ENCODE measurements around the gene GRK5. TPM values are rescaled to one million over a fixed set of nuclear protein-coding genes. Genes with fewer than 3 reads are reported as not detected.

Gene GRK5
- total RNA-seq, 5 donors from 2014 or later (not counting 1 experiment from before 2014, with no cell fraction given): 21.7 to 36.8 (median 30.6) TPM

DNA sequence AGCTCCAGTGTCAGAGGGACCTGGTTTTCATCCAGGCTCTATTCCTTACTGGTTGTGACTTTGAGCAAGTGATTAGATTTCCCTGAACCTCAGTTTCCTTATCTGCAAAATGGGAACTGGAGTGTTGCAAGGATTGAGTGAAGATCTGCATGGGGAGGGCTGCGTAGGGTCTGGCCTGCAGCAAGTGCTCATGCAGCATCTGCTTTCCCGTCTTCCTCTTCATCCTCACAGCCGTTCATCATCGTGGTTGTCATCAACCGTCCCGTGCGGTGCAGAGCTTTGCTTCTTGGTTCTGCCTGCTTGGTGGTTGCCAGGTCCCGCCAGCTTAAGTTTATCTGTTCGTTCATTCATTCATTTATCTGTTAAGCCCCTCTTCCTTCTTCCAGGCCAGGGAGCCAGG is 135.0 kb downstream of the GRK5 start:
- Mint-ChIP-seq H3K27me3 (no peaks in the 10 kb centered on the region), H3K9me3 (no peaks in the 10 kb centered on the region), H3K4me1 (peaks cover 32 to 53% (median 46%) of the 10 kb centered on the region in 3 donors), H3K4me3 (no peak overlapping the region), H3K27ac (no peak overlapping the region), H3K36me3 (peaks cover 32% of the 10 kb centered on the region)
- Histone ChIP-seq H3K27me3 (replicated peaks in 1 of 2; ENCODE audit: control insufficient read depth in 2 of 2, extremely low read depth in 1 of 2, insufficient read depth in 2 of 2, low read length in 1 of 2) (no peaks in the 10 kb centered on the region), H3K4me3 (ENCODE audit: control insufficient read depth in 1 of 2, extremely low read depth in 1 of 2, low read length in 1 of 2) (no peak overlapping the region), H3K36me3 (ENCODE audit: control insufficient read depth in 2 of 2, extremely low read depth in 1 of 2, insufficient read depth in 1 of 2, low read length in 1 of 2) (no peaks in the 10 kb centered on the region), H3K4me1 (ENCODE audit: control insufficient read depth in 1 of 2, extremely low read depth in 1 of 2, insufficient read depth in 2 of 2, low read length in 2 of 2) (peaks cover 0 to 8% of the 10 kb centered on the region in 2 experiments), H3K27ac (ENCODE audit: low read length) (no peak overlapping the region), H3K9me3 (no peaks in the 10 kb centered on the region)
- ATAC-seq (replicated peaks in 1 of 4) (no peak), DNase-seq (no peak)
- WGBS (ENCODE audit: insufficient coverage): 89% methylated on average over 7 of the region's 9 CpGs
- ChIA-PET POLR2A (no interaction called here), CTCF (no interaction called here)

DNA sequence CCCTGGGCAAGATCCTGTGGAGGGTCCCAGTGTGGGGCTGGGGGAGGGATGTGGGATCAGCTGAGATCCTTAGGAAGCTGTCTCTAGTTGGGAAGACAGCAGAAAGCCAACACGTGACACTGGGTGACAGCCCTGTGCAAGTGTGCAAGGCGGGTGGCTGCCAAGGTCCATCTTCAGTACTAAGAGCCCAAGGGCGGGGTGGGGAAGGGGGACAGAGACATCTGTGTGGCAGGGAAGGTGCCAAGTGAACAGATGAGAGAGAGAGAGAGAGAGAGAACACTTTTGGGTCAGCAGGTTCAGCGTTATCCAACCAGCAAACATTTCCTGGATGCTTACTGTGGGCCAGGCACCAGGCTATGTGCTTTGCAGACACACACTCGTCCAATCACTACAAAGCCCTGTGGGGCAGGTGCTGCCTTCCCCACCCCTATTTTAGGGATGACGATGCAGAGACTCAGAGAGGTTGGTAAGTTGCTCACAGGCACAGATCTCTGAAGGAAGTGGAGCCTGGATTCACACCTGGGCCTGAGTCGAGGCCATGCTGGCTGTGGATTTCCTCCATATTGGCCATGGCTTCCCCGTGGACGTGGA is 135.7 kb downstream of the GRK5 start:
- POLR2A ChIA-PET: no interaction called here
- CTCF ChIA-PET: no interaction called here
- Mint-ChIP-seq H3K27me3 (no peaks in the 10 kb centered on the region), H3K36me3 (peaks cover 33% of the 10 kb centered on the region), H3K27ac (no peak overlapping the region), H3K4me1 (peaks cover 29 to 47% (median 44%) of the 10 kb centered on the region in 3 donors), H3K4me3 (no peak overlapping the region), H3K9me3 (no peaks in the 10 kb centered on the region)
- Histone ChIP-seq H3K4me1 (ENCODE audit: control insufficient read depth in 1 of 2, extremely low read depth in 1 of 2, insufficient read depth in 2 of 2, low read length in 2 of 2) (peaks cover 0 to 8% of the 10 kb centered on the region in 2 experiments), H3K36me3 (ENCODE audit: control insufficient read depth in 2 of 2, extremely low read depth in 1 of 2, insufficient read depth in 1 of 2, low read length in 1 of 2) (no peaks in the 10 kb centered on the region), H3K27me3 (replicated peaks in 1 of 2; ENCODE audit: control insufficient read depth in 2 of 2, extremely low read depth in 1 of 2, insufficient read depth in 2 of 2, low read length in 1 of 2) (no peaks in the 10 kb centered on the region), H3K9me3 (no peaks in the 10 kb centered on the region), H3K4me3 (ENCODE audit: control insufficient read depth in 1 of 2, extremely low read depth in 1 of 2, low read length in 1 of 2) (no peak overlapping the region), H3K27ac (ENCODE audit: low read length) (no peak overlapping the region)
- no peak for ATAC-seq (replicated peaks in 1 of 4)
- DNase-seq: no peak
- 95% methylated on average over 7 of the region's 9 CpGs for WGBS (ENCODE audit: insufficient coverage)

DNA sequence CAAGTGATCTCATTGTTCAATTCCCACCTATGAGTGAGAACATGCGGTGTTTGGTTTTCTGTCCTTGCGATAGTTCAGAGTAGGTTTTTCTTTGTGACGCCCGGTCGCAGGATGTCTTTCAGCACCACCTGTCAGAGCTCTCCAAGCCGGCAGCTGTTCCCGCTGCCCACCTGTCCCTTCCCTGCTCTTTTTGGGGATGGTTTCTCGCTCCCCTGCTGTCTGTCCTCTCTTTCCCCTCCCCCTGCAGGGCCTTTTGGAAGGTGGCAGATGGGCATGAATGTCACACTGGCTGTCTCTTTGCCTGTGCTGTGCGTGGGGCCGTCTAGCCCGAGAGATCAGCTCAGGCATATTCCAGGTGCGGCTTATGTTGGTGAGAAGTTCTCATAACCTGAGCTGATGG is 137.0 kb downstream of the GRK5 start:
- no CpG with 5 or more reads among the region's 12 CpGs for WGBS (ENCODE audit: insufficient coverage)
- H3K36me3 ChIP-seq (ENCODE audit: control insufficient read depth in 2 of 2, extremely low read depth in 1 of 2, insufficient read depth in 1 of 2, low read length in 1 of 2): peaks cover 0 to 3% of the 10 kb centered on the region in 2 donors
- no peak overlapping the region for H3K4me3 ChIP-seq (ENCODE audit: control insufficient read depth in 1 of 2, extremely low read depth in 1 of 2, low read length in 1 of 2)
- DNase-seq (no peak), ATAC-seq (replicated peaks in 1 of 4) (no peak)
- H3K27me3 Mint-ChIP-seq: no peaks in the 10 kb centered on the region
- peaks cover 0 to 3% (median 0%) of the 10 kb centered on the region in 3 donors for H3K9me3 Mint-ChIP-seq
- H3K4me1 Mint-ChIP-seq: peaks cover 27 to 42% (median 42%) of the 10 kb centered on the region in 3 donors
- H3K27ac ChIP-seq (ENCODE audit: low read length): no peak overlapping the region
- H3K4me3 Mint-ChIP-seq: no peak overlapping the region
- peaks cover 0 to 8% of the 10 kb centered on the region in 2 experiments for H3K4me1 ChIP-seq (ENCODE audit: control insufficient read depth in 1 of 2, extremely low read depth in 1 of 2, insufficient read depth in 2 of 2, low read length in 2 of 2)
- H3K27ac Mint-ChIP-seq: no peak overlapping the region
- H3K27me3 ChIP-seq (replicated peaks in 1 of 2; ENCODE audit: control insufficient read depth in 2 of 2, extremely low read depth in 1 of 2, insufficient read depth in 2 of 2, low read length in 1 of 2): no peaks in the 10 kb centered on the region
- POLR2A ChIA-PET: no interaction called here
- peaks cover 38% of the 10 kb centered on the region for H3K36me3 Mint-ChIP-seq
- no peaks in the 10 kb centered on the region for H3K9me3 ChIP-seq
- CTCF ChIA-PET: interaction anchor here in 1 of 2 donors (0.6 kb wide), 1 partner anchor 1916 kb away, joined by 3 read pairs; no protein-coding TSS in a partner anchor

DNA sequence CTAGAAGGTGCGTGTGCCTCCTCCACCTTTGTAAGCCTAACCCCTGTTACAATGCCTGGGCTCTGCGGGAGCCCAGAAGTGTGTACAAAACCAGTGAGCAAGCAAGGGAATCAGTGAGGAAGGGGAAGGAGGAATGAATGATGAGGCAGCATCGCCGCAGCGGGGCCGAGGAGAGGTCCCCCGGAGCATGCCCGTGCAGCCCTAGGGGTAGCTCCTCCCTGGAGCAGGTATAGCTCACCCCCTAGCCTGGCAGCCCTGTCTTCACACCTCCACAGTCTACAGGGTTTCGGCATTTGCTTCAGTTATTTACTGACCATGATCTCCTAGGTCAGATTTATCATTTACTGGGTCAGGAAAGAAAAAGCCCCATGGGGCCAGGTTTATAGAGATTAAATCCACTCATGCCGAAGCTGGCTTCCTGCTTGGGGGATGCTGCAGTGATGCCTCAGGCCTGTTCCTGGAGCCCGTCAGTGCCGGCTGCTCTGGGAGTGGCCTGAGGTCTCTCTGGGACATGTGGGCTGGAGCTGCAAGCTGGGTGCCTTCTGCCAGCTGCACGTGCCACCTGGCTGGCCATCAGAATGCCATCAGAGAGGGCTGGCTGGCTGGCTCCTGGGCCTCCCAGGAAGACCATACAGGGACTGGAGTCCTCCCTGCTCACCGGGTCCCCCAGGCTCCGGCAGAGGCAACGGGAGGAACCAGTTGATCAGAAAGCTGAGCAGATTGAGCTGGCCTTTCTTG is 138.9 kb downstream of the GRK5 start:
- ChIA-PET CTCF (no interaction called here), POLR2A (no interaction called here)
- Histone ChIP-seq H3K36me3 (ENCODE audit: control insufficient read depth in 2 of 2, extremely low read depth in 1 of 2, insufficient read depth in 1 of 2, low read length in 1 of 2) (peaks cover 7 to 9% of the 10 kb centered on the region in 2 donors), H3K27me3 (replicated peaks in 1 of 2; ENCODE audit: control insufficient read depth in 2 of 2, extremely low read depth in 1 of 2, insufficient read depth in 2 of 2, low read length in 1 of 2) (no peaks in the 10 kb centered on the region), H3K27ac (ENCODE audit: low read length) (no peak overlapping the region), H3K9me3 (no peaks in the 10 kb centered on the region), H3K4me1 (ENCODE audit: control insufficient read depth in 1 of 2, extremely low read depth in 1 of 2, insufficient read depth in 2 of 2, low read length in 2 of 2) (peaks cover 0 to 8% of the 10 kb centered on the region in 2 experiments), H3K4me3 (ENCODE audit: control insufficient read depth in 1 of 2, extremely low read depth in 1 of 2, low read length in 1 of 2) (no peak overlapping the region)
- Mint-ChIP-seq H3K4me3 (no peak overlapping the region), H3K4me1 (peaks cover 20 to 35% (median 33%) of the 10 kb centered on the region in 3 donors), H3K36me3 (peaks cover 55% of the 10 kb centered on the region), H3K27me3 (no peaks in the 10 kb centered on the region), H3K9me3 (peaks cover 0 to 3% (median under 1%) of the 10 kb centered on the region in 3 donors), H3K27ac (no peak overlapping the region)
- WGBS (ENCODE audit: insufficient coverage): 90% methylated on average over 12 of the region's 16 CpGs
- DNase-seq: no peak
- ATAC-seq (replicated peaks in 1 of 4): no peak

DNA sequence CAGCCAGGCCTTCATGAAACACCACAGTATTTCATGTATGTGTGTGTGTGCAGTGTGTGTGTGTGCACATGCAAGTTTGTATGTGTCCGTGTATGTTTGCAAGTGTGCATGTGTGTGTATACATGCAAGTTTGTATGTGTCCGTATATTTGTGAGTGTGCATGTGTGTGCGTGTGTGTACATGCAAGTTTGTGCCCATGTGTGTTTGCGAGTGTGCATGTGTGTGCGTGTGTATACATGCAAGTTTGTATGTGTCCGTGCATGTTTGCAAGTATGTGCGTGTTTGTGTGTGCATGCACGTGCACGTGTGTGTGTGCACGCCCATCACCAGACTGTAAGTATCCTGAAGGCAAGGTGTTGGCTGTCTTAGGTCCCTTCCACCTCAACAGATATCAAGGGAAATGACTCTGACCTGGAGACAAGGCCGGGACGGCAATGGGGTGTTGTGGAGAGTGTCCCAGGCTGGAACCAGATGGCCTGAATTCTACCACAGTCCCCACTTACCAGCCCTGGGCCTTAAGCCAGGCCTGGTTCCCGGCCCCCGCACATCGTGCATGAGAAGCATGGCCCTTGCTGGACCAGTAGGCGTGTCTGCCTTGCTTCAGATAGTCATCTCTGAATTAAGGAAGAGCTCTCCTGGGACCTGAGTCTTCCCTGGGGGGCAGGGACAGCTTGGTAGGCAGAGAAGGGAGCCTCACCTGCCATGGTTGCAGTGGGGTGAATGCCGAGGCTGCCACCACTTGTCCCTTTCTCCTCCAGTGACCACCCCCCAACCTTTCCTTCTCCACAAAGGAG is 140.0 kb downstream of the GRK5 start:
- peaks cover 61% of the 10 kb centered on the region for H3K36me3 Mint-ChIP-seq
- no peak overlapping the region for H3K27ac Mint-ChIP-seq
- Histone ChIP-seq H3K9me3 (no peaks in the 10 kb centered on the region), H3K27me3 (replicated peaks in 1 of 2; ENCODE audit: control insufficient read depth in 2 of 2, extremely low read depth in 1 of 2, insufficient read depth in 2 of 2, low read length in 1 of 2) (no peaks in the 10 kb centered on the region), H3K36me3 (ENCODE audit: control insufficient read depth in 2 of 2, extremely low read depth in 1 of 2, insufficient read depth in 1 of 2, low read length in 1 of 2) (peaks cover 7 to 11% of the 10 kb centered on the region in 2 donors), H3K27ac (ENCODE audit: low read length) (no peak overlapping the region), H3K4me3 (ENCODE audit: control insufficient read depth in 1 of 2, extremely low read depth in 1 of 2, low read length in 1 of 2) (no peak overlapping the region), H3K4me1 (ENCODE audit: control insufficient read depth in 1 of 2, extremely low read depth in 1 of 2, insufficient read depth in 2 of 2, low read length in 2 of 2) (peaks cover 0 to 8% of the 10 kb centered on the region in 2 experiments)
- peaks cover 3 to 10% (median 4%) of the 10 kb centered on the region in 3 donors for H3K9me3 Mint-ChIP-seq
- ChIA-PET POLR2A (no interaction called here), CTCF (no interaction called here)
- peaks cover 13 to 31% (median 26%) of the 10 kb centered on the region in 3 donors for H3K4me1 Mint-ChIP-seq
- H3K27me3 Mint-ChIP-seq: no peaks in the 10 kb centered on the region
- ATAC-seq (replicated peaks in 1 of 4) (no peak), DNase-seq (no peak)
- H3K4me3 Mint-ChIP-seq: no peak overlapping the region
- 87% methylated on average over 11 of the region's 17 CpGs for WGBS (ENCODE audit: insufficient coverage)

DNA sequence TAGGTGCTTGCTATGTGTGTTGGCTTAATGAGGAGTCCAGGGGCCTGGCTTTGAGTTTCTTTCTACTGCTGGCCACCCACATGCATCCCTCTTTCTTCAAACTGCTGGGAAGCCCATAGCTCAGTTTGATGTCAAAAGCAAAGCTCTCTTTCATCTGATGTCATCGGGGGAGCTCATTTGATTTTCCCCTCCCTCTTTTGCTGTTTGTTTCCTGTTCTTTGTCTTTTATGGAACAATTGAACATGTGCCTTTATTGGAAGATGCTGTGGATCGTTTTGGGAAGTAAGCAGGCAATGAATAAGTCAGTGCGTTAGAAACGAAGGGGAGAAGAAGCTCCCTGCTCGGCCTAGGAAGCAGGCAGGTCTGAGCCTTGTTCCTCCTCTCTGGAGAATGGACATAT is 140.7 kb downstream of the GRK5 start:
- H3K27me3 ChIP-seq (replicated peaks in 1 of 2; ENCODE audit: control insufficient read depth in 2 of 2, extremely low read depth in 1 of 2, insufficient read depth in 2 of 2, low read length in 1 of 2): no peaks in the 10 kb centered on the region
- peaks cover 7 to 15% of the 10 kb centered on the region in 2 donors for H3K36me3 ChIP-seq (ENCODE audit: control insufficient read depth in 2 of 2, extremely low read depth in 1 of 2, insufficient read depth in 1 of 2, low read length in 1 of 2)
- no peak overlapping the region for H3K4me3 ChIP-seq (ENCODE audit: control insufficient read depth in 1 of 2, extremely low read depth in 1 of 2, low read length in 1 of 2)
- Mint-ChIP-seq H3K9me3 (peaks cover 3 to 10% (median 4%) of the 10 kb centered on the region in 3 donors), H3K27me3 (no peaks in the 10 kb centered on the region), H3K4me1 (peaks cover 13 to 29% (median 19%) of the 10 kb centered on the region in 3 donors), H3K36me3 (peaks cover 69% of the 10 kb centered on the region), H3K27ac (no peak overlapping the region), H3K4me3 (no peak overlapping the region)
- no peak for DNase-seq
- CTCF ChIA-PET: no interaction called here
- POLR2A ChIA-PET: no interaction called here
- ATAC-seq (replicated peaks in 1 of 4): no peak
- no peaks in the 10 kb centered on the region for H3K9me3 ChIP-seq
- H3K4me1 ChIP-seq (ENCODE audit: control insufficient read depth in 1 of 2, extremely low read depth in 1 of 2, insufficient read depth in 2 of 2, low read length in 2 of 2): peaks cover 0 to 8% of the 10 kb centered on the region in 2 experiments
- WGBS (ENCODE audit: insufficient coverage): 100% methylated on average over 4 of the region's 5 CpGs
- no peak overlapping the region for H3K27ac ChIP-seq (ENCODE audit: low read length)
